Activated CD4-positive, alpha-beta T cell treated with anti-CD3 and anti-CD28 coated beads, Interleukin-2, amount 50 U/mL, for 24 hours (primary cell): ENCODE data around the gene KLHL29.

Experiments used
- DNase-seq, 2 donors: peaks; one replicate each; pipeline ENCODE4 v3.0.0-alpha.2; 2020; ENCODE audit warnings: low read depth in 1 of 2, low spot score in 1 of 2

The KLHL29 gene

GRCh38 chr2:23394700-23395099 is 9.7 kb downstream of the KLHL29 start:
- no peak for DNase-seq

- DNase-seq = no peak
Measured at GRCh38 chr2:23397478-23397877, 12.5 kb downstream of the KLHL29 start.

GRCh38 chr2:23399674-23400261 is 14.8 kb downstream of the KLHL29 start:
- no peak for DNase-seq

GRCh38 chr2:23400703-23401102 is 15.7 kb downstream of the KLHL29 start:
- no peak for DNase-seq

- DNase-seq = no peak
Measured at GRCh38 chr2:23401427-23402204, 16.6 kb downstream of the KLHL29 start.

GRCh38 chr2:23402205-23402740 is 17.3 kb downstream of the KLHL29 start:
- no peak for DNase-seq

GRCh38 chr2:23404426-23404825 is 19.4 kb downstream of the KLHL29 start:
- DNase-seq = no peak

GRCh38 chr2:23409248-23409647 is 24.3 kb downstream of the KLHL29 start:
- DNase-seq = no peak

GRCh38 chr2:23410596-23410995 is 25.6 kb downstream of the KLHL29 start:
- no peak for DNase-seq

GRCh38 chr2:23411752-23412431 is 26.9 kb downstream of the KLHL29 start:
- DNase-seq = no peak

GRCh38 chr2:23412556-23413155 is 27.7 kb downstream of the KLHL29 start:
- DNase-seq = no peak

GRCh38 chr2:23413641-23414040 is 28.7 kb downstream of the KLHL29 start:
- DNase-seq = no peak

- DNase-seq = no peak
Measured at GRCh38 chr2:23414106-23414505, 29.1 kb downstream of the KLHL29 start.

GRCh38 chr2:23414871-23415270 is 29.9 kb downstream of the KLHL29 start:
- DNase-seq = no peak

GRCh38 chr2:23417310-23417709 is 32.3 kb downstream of the KLHL29 start:
- no peak for DNase-seq

GRCh38 chr2:23418056-23418455 is 33.1 kb downstream of the KLHL29 start:
- no peak for DNase-seq

- DNase-seq = no peak
Measured at GRCh38 chr2:23418461-23418911, 33.5 kb downstream of the KLHL29 start.

- DNase-seq = no peak
Measured at GRCh38 chr2:23419171-23420090, 34.5 kb downstream of the KLHL29 start.

GRCh38 chr2:23420091-23420839 is 35.3 kb downstream of the KLHL29 start:
- no peak for DNase-seq
